OCI-LY1 (cell line): ENCODE measurements around the gene CYBRD1.

Experiments used
- H2AFZ ChIP-seq: fragments of 200-600 bp; sonication (generic), shearing (Covaris generic); 2 replicates; pipeline ENCODE4 v1.6.0; 2014; ENCODE audit warnings: antibody characterized with exemption, mild to moderate bottlenecking, low read length
- H3F3A ChIP-seq: fragments of 200-600 bp; sonication (generic), shearing (Covaris generic); 2 replicates; pipeline ENCODE4 v1.6.0; 2014; ENCODE audit warnings: mild to moderate bottlenecking, antibody characterized with exemption, low read length, moderate library complexity; ENCODE audit not compliant: insufficient read depth
- H3K27ac ChIP-seq: fragments of 200-600 bp; sonication (generic); 2 replicates; pipeline ENCODE4 v1.5.1; 2014; ENCODE audit warnings: low read length, mixed run types, mild to moderate bottlenecking, low read depth; ENCODE audit not compliant: poor library complexity, severe bottlenecking
- H3K27me3 ChIP-seq: fragments of 200-600 bp; sonication (generic); 2 replicates; pipeline ENCODE4 v1.6.0; 2014; ENCODE audit warnings: antibody characterized with exemption, mild to moderate bottlenecking, low read length, moderate library complexity; ENCODE audit not compliant: insufficient read depth
- H3K36me3 ChIP-seq: fragments of 200-600 bp; sonication (generic); 2 replicates; pipeline ENCODE4 v1.6.1; 2014; ENCODE audit warnings: mild to moderate bottlenecking, antibody characterized with exemption, low read length, moderate library complexity, mixed read lengths; ENCODE audit not compliant: insufficient read depth
- H3K4me1 ChIP-seq: fragments of 200-600 bp; sonication (generic); 2 replicates; pipeline ENCODE4 v1.5.1; 2014; ENCODE audit warnings: mild to moderate bottlenecking, low read length, moderate library complexity; ENCODE audit not compliant: insufficient read depth, severe bottlenecking
- H3K4me2 ChIP-seq: fragments of 200-600 bp; sonication (generic), shearing (Covaris generic); 2 replicates; pipeline ENCODE4 v1.6.1; 2014; ENCODE audit warnings: low read length
- H3K4me3 ChIP-seq: fragments of 200-600 bp; sonication (generic); 2 replicates; pipeline ENCODE4 v1.5.1; 2014; ENCODE audit warnings: low read length, low read depth, mild to moderate bottlenecking, mixed read lengths; ENCODE audit not compliant: poor library complexity, severe bottlenecking
- H3K79me2 ChIP-seq: fragments of 200-600 bp; shearing (Covaris generic); 2 replicates; pipeline ENCODE4 v1.6.1; 2016; ENCODE audit warnings: mixed run types, low read length, mixed read lengths; ENCODE audit not compliant: insufficient read depth
- H3K9ac ChIP-seq: fragments of 200-600 bp; sonication (generic), shearing (Covaris generic); 2 replicates; pipeline ENCODE4 v1.6.1; 2014; ENCODE audit warnings: mild to moderate bottlenecking, low read length, mixed read lengths
- H3K9me2 ChIP-seq: fragments of 200-600 bp; sonication (generic), shearing (Covaris generic); 2 replicates; pipeline ENCODE4 v1.6.1; 2014; ENCODE audit warnings: low read depth, mild to moderate bottlenecking, low read length, mixed read lengths
- H3K9me3 ChIP-seq: fragments of 200-600 bp; shearing (Covaris generic); 2 replicates; pipeline ENCODE4 v1.6.1; 2014; ENCODE audit warnings: low read length, mixed read lengths
- H4K20me1 ChIP-seq: fragments of 200-600 bp; sonication (generic), shearing (Covaris generic); 2 replicates; pipeline ENCODE4 v1.6.0; 2016; ENCODE audit warnings: mild to moderate bottlenecking, low read length; ENCODE audit not compliant: insufficient read depth
- EZH2 ChIP-seq: fragments of 200-600 bp; sonication (generic), shearing (Covaris generic); IDR thresholded peaks from 2 replicates; pipeline ENCODE4 v1.8.0; 2017; ENCODE audit warnings: borderline replicate concordance, mixed run types, mild to moderate bottlenecking, antibody characterized with exemption, low read length, moderate library complexity, mixed read lengths
- TF ChIP-seq, protein P1 (sequence below): fragments of 200-600 bp; sonication (generic), shearing (Covaris generic); IDR thresholded peaks from 2 replicates; pipeline ENCODE4 v1.5.1; 2017; ENCODE audit warnings: mild to moderate bottlenecking, antibody characterized with exemption, low read length, moderate library complexity, mixed read lengths

The CYBRD1 gene

DNA sequence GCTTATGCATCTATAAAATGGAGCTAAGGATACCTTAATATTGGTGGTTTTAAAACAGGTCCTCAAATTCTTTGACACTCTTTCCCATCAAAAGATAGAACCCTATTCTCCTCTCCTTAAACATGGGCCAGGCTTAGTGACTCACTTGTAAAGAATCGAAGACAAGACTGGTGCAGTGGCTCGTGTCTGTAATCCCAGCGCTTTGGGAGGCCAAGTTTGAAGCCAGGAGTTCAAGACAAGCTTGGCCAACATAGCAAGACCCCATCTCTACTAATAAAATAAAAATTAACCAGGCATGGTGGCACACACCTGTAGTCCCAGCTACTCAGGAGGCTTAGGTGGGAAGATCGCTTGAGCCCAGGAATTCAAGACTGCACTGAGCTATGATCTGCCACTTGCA lies 44.5 kb downstream of the CYBRD1 start:
- Histone ChIP-seq H3K4me2 (no peak overlapping the region), H3K36me3 (no peaks in the 10 kb centered on the region), H3K27me3 (no peaks in the 10 kb centered on the region; the same call in 1 of the 2 replicates), H3K9ac (no peak overlapping the region), H2AFZ (no peak overlapping the region), H3K9me2 (no peaks in the 10 kb centered on the region), H3K79me2 (no peaks in the 10 kb centered on the region), H3F3A (no peaks in the 10 kb centered on the region), H4K20me1 (no peaks in the 10 kb centered on the region), H3K9me3 (no peaks in the 10 kb centered on the region), H3K4me3 (no peak overlapping the region), H3K4me1 (no peaks in the 10 kb centered on the region), H3K27ac (no peak overlapping the region)
- TF ChIP-seq EZH2 = no peak
- TF ChIP-seq, protein P1, sequence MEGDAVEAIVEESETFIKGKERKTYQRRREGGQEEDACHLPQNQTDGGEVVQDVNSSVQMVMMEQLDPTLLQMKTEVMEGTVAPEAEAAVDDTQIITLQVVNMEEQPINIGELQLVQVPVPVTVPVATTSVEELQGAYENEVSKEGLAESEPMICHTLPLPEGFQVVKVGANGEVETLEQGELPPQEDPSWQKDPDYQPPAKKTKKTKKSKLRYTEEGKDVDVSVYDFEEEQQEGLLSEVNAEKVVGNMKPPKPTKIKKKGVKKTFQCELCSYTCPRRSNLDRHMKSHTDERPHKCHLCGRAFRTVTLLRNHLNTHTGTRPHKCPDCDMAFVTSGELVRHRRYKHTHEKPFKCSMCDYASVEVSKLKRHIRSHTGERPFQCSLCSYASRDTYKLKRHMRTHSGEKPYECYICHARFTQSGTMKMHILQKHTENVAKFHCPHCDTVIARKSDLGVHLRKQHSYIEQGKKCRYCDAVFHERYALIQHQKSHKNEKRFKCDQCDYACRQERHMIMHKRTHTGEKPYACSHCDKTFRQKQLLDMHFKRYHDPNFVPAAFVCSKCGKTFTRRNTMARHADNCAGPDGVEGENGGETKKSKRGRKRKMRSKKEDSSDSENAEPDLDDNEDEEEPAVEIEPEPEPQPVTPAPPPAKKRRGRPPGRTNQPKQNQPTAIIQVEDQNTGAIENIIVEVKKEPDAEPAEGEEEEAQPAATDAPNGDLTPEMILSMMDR = no peak

- H3K79me2 ChIP-seq = no peaks in the 10 kb centered on the region
- H3K27ac ChIP-seq = no peak overlapping the region
- H3K27me3 ChIP-seq = no peaks in the 10 kb centered on the region; the same call in 1 of the 2 replicates
- H4K20me1 ChIP-seq = no peaks in the 10 kb centered on the region
- H3K4me1 ChIP-seq = no peaks in the 10 kb centered on the region
- H3K9me3 ChIP-seq = no peaks in the 10 kb centered on the region
- no peak overlapping the region for H3K4me2 ChIP-seq
- H2AFZ ChIP-seq = no peak overlapping the region
- no peak for TF ChIP-seq EZH2
- TF ChIP-seq, protein P1 = no peak
- H3K9ac ChIP-seq = no peak overlapping the region
- no peaks in the 10 kb centered on the region for H3K36me3 ChIP-seq
- no peaks in the 10 kb centered on the region for H3F3A ChIP-seq
- H3K4me3 ChIP-seq = no peak overlapping the region
- no peaks in the 10 kb centered on the region for H3K9me2 ChIP-seq
Observed at GRCh38 chr2:171568089-171568488, 45.8 kb downstream of the CYBRD1 start.

GRCh38 chr2:171571721-171572120 lies 49.4 kb downstream of the CYBRD1 start:
- H3K4me1 ChIP-seq = peaks cover 4% of the 10 kb centered on the region
- no peaks in the 10 kb centered on the region for H3K79me2 ChIP-seq
- no peak overlapping the region for H3K27ac ChIP-seq
- no peaks in the 10 kb centered on the region for H3K9me3 ChIP-seq
- no peak overlapping the region for H3K4me2 ChIP-seq
- H3K36me3 ChIP-seq = no peaks in the 10 kb centered on the region
- no peak overlapping the region for H3K9ac ChIP-seq
- H3K4me3 ChIP-seq = no peak overlapping the region
- no peaks in the 10 kb centered on the region; the same call in 1 of the 2 replicates for H3K27me3 ChIP-seq
- no peaks in the 10 kb centered on the region for H4K20me1 ChIP-seq
- H3F3A ChIP-seq = no peaks in the 10 kb centered on the region
- H3K9me2 ChIP-seq = no peaks in the 10 kb centered on the region
- no peak for TF ChIP-seq EZH2
- TF ChIP-seq, protein P1 = no peak
- H2AFZ ChIP-seq = no peak overlapping the region
